ENCODE data around the gene ZNF740.

The ZNF740 gene

DNA sequence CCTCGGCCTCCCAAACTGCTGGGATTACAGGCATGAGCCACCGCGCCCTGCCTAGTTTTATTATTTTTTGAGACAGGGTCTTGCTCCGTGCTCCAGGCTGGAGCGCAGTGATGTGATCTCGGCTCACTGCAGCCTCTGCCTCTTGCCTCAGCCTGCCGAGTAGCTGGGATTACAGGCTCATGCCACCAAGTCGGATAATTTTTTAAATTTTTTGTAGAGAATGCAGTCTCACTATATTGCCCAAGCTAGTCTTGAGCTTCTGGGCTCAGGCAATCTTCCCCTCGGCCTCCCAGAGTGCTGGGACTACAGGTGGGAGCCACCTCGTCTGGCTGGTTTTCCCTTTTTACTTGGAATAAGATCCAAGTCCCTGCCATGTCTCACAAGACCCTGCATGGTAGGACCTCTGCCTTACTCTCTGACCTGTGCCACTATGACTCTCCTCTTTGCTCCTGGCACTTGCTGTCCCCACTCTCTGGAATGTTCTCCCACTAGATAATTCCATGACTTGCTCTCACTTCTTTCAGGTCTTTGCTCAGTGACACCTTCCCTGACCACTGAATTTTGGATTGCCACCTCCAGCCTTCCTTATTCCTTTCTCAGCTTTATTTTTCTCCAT, 59.2 kb downstream of the ZNF740 start:
- DNase-seq (ENCODE audit: low read depth): no peak
- TF ChIP-seq, protein P1, sequence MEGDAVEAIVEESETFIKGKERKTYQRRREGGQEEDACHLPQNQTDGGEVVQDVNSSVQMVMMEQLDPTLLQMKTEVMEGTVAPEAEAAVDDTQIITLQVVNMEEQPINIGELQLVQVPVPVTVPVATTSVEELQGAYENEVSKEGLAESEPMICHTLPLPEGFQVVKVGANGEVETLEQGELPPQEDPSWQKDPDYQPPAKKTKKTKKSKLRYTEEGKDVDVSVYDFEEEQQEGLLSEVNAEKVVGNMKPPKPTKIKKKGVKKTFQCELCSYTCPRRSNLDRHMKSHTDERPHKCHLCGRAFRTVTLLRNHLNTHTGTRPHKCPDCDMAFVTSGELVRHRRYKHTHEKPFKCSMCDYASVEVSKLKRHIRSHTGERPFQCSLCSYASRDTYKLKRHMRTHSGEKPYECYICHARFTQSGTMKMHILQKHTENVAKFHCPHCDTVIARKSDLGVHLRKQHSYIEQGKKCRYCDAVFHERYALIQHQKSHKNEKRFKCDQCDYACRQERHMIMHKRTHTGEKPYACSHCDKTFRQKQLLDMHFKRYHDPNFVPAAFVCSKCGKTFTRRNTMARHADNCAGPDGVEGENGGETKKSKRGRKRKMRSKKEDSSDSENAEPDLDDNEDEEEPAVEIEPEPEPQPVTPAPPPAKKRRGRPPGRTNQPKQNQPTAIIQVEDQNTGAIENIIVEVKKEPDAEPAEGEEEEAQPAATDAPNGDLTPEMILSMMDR (IDR thresholded peaks at IDR 0.05; ENCODE audit: insufficient read depth, low read depth, low read length, missing control alignments): no peak
- no peak overlapping the region for H3K4me3 ChIP-seq (ENCODE audit: low read length)

DNA sequence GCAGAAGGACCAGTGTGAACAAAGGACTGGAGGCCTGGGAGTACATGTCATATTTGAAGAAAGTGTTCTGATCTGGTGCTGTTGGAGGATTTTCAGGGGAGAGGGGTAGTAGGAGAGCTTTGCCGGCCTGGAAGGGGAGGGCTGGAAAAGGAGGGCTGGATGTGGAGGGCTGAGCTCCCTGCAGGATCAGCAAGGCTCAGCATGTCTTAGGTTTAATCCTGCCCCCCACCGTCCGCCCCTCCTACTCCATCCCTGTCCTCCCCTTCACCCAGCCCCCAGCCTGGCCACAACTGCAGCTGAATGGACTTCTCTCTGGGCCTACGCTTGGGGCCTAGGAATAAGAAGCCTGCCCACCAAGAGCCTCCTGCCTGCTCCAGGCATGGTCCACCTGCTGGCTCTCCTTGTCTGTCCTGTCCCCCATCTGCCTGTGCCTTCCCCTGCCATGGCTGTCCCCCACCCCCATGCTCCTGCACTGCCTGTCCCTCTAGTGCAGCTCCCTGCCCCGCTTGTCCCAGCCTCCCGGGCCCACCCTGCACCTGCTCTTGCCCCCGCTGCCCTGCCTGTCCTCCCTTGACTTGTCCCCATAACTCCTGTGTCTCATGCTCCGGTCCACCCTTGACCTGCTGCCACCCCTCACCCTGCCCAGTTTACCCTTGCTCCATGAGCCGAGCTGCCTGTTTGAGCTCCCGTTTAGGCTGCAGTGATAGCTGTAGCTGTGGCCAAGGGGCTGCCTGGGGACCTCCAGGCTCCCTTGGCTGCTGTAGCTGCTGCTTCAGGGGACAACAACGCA, 61.3 kb downstream of the ZNF740 start:
- H3K4me3 ChIP-seq (ENCODE audit: low read length): no peak overlapping the region
- no peak for DNase-seq (ENCODE audit: low read depth)
- TF ChIP-seq, protein P1 (IDR thresholded peaks at IDR 0.05; ENCODE audit: insufficient read depth, low read depth, low read length, missing control alignments): no peak

DNA sequence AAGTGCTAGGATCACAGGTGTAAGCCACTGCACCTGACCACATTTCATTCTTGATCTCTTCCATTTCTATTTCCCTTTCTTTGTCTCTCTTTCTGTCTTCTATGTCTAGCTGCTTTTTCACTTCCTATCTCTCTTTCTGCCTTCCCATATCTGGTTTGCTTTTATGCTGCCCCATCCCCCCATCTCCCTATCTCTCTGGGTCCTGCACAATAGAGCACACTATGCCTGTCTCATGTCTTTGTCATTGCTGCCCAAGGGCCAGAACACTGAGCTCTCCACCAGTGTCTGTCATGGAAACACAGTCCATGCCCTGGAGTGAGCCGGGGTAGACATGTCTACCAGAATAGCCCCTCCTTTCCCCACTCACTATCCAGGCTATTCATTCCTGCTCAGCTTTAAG, 63.8 kb downstream of the ZNF740 start:
- no peak for DNase-seq (ENCODE audit: low read depth)
- TF ChIP-seq, protein P1 (IDR thresholded peaks at IDR 0.05; ENCODE audit: insufficient read depth, low read depth, low read length, missing control alignments): no peak

More for the DNA sequence above, 63.8 kb downstream of the ZNF740 start:
- no peak overlapping the region for H3K4me3 ChIP-seq (ENCODE audit: low read length)
